Breast epithelium (tissue), 3 donors: ENCODE results near the gene PAIP2.

ENCODE experiments used
- CTCF ChIP-seq, 3 donors: fragments of 450-650 bp; IDR thresholded peaks; one replicate each; pipeline ENCODE4 v1.5.1; 2016 to 2017; ENCODE audit warnings: antibody characterized with exemption in 3 of 3, mild to moderate bottlenecking in 3 of 3, moderate library complexity in 3 of 3
- POLR2A ChIP-seq: fragments of 450-650 bp; IDR thresholded peaks from one replicate; pipeline ENCODE4 v1.6.1; 2016; ENCODE audit warnings: antibody characterized with exemption, mild to moderate bottlenecking, moderate library complexity
- POLR2AphosphoS5 ChIP-seq, 3 donors: sonication (generic); formaldehyde crosslinking; IDR thresholded peaks; one replicate each; pipeline ENCODE4 v1.6.1; 2017; ENCODE audit warnings: antibody characterized with exemption in 3 of 3

- TF ChIP-seq CTCF (IDR thresholded peaks at IDR 0.05) (no peak), POLR2AphosphoS5 (IDR thresholded peaks at IDR 0.05) (no peak), POLR2A (no peak)
Measured at GRCh38 chr5:139416651-139417050, 75.0 kb downstream of the PAIP2 start.
